Measurements from ENCODE around the gene ST7.

GRCh38 chr7:116953372-116953905 lies at the start of gene ST7:
- TF ChIP-seq CTCF (IDR thresholded peaks at IDR 0.05) = no peak
- no peak for TF ChIP-seq EP300 (IDR thresholded peaks at IDR 0.05)
- peak in 3 of 4 donors; percentile 16 to 76 (median 63) for TF ChIP-seq POLR2AphosphoS5 (IDR thresholded peaks at IDR 0.05)
- TF ChIP-seq POLR2A (IDR thresholded peaks at IDR 0.05) = no peak

Data from sigmoid colon (tissue), 4 donors.